HepG2 (cell line): ENCODE results near the gene PKMYT1. TPM values are rescaled to one million over a fixed set of nuclear protein-coding genes. Genes with fewer than 3 reads are reported as not detected.

Experiments
- ARNT2 ChIP-seq: sonication (generic); formaldehyde crosslinking; IDR thresholded peaks from 2 replicates; pipeline ENCODE4 v1.8.0; 2022; ENCODE audit warnings: mild to moderate bottlenecking, low read depth, missing genetic modification reagents, moderate library complexity
- IRF2 ChIP-seq: IDR thresholded peaks from 2 replicates; pipeline ENCODE4 v1.6.1; 2018; ENCODE audit warnings: missing genetic modification reagents, missing compliant biosample characterization
- JARID2 ChIP-seq: sonication (generic); formaldehyde crosslinking; IDR thresholded peaks from 2 replicates; pipeline ENCODE4 v1.8.1; 2023; ENCODE audit warnings: missing genetic modification reagents, inconsistent platforms; ENCODE audit not compliant: insufficient replicate concordance
- MXD3 ChIP-seq: IDR thresholded peaks from 2 replicates; pipeline ENCODE4 v1.6.1; 2016; ENCODE audit warnings: mild to moderate bottlenecking, missing biosample characterization, missing genetic modification reagents
- NAIF1 ChIP-seq: sonication (generic); formaldehyde crosslinking; IDR thresholded peaks from 2 replicates; pipeline ENCODE4 v1.5.0; 2020; ENCODE audit warnings: mild to moderate bottlenecking, missing genetic modification reagents, borderline replicate concordance
- POLR2AphosphoS5 ChIP-seq: IDR thresholded peaks from 2 replicates; pipeline ENCODE4 v1.6.1; 2012; ENCODE audit warnings: low read depth, low read length
- RARA ChIP-seq: IDR thresholded peaks from 2 replicates; pipeline ENCODE4 v1.6.1; 2016; ENCODE audit warnings: missing genetic modification reagents, missing compliant biosample characterization
- TAF1 ChIP-seq: sonication (generic); formaldehyde crosslinking; IDR thresholded peaks from 2 replicates; pipeline ENCODE4 v1.4.0; 2020; ENCODE audit warnings: missing genetic modification reagents
- UBTF ChIP-seq: sonication (generic); formaldehyde crosslinking; IDR thresholded peaks from 2 replicates; pipeline ENCODE4 v1.4.0; 2020; ENCODE audit warnings: mild to moderate bottlenecking, missing genetic modification reagents
- ZBTB20 ChIP-seq: sonication (generic); formaldehyde crosslinking; IDR thresholded peaks from 2 replicates; pipeline ENCODE4 v1.8.1; 2023; ENCODE audit warnings: missing genetic modification reagents, low read depth, mild to moderate bottlenecking, borderline replicate concordance
- ZBTB3 ChIP-seq: sonication (generic); formaldehyde crosslinking; IDR thresholded peaks from 2 replicates; pipeline ENCODE4 v1.4.0; 2020; ENCODE audit warnings: low read depth, mild to moderate bottlenecking, moderate library complexity, missing genetic modification reagents, borderline replicate concordance
- ZNF263 ChIP-seq: sonication (generic); formaldehyde crosslinking; IDR thresholded peaks from 2 replicates; pipeline ENCODE4 v1.4.0; 2020; ENCODE audit warnings: missing genetic modification reagents
- ZNF362 ChIP-seq: sonication (generic); formaldehyde crosslinking; IDR thresholded peaks from 2 replicates; pipeline ENCODE4 v1.4.0; 2020; ENCODE audit warnings: missing genetic modification reagents, mild to moderate bottlenecking, borderline replicate concordance
- ZNF7 ChIP-seq: IDR thresholded peaks from 2 replicates; pipeline ENCODE4 v1.6.1; 2016; ENCODE audit warnings: missing biosample characterization, missing genetic modification reagents
- ZNF772 ChIP-seq: sonication (generic); formaldehyde crosslinking; IDR thresholded peaks from 2 replicates; pipeline ENCODE4 v1.5.0; 2020; ENCODE audit warnings: mild to moderate bottlenecking, missing genetic modification reagents
- ZSCAN31 ChIP-seq: sonication (generic); formaldehyde crosslinking; IDR thresholded peaks from 2 replicates; pipeline ENCODE4 v1.5.0; 2020; ENCODE audit warnings: low read depth, mild to moderate bottlenecking, missing genetic modification reagents
- polyA plus RNA-seq, 8 experiments: library from polyadenylated mRNA; depleted of rRNA in 3 of 8; stranded (reverse) in 7 of 8; unstranded in 1 of 8; fragments of >200 nt; fragmentation: Illumina TruSeq in 4 of 8; extraction: Trizol in 4 of 8; gene quantifications; 2 replicates each; pipeline versions ENCODE4 v1.2.1 to v1.2.3, GENCODE V29; 2011 to 2016; ENCODE audit warnings: low read depth in 4 of 8, missing spikeins in 1 of 8, mixed read lengths in 1 of 8; ENCODE audit not compliant: insufficient read depth in 1 of 8
- total RNA-seq, 5 experiments: library from RNA; depleted of rRNA; stranded (reverse); fragments of >200 nt; fragmentation: Illumina TruSeq; extraction: Trizol; gene quantifications; 2 replicates each; pipeline ENCODE4 v1.2.3, GENCODE V29; 2016; ENCODE audit warnings: low read depth in 1 of 5
- TF ChIP-seq, protein P1 (sequence below): IDR thresholded peaks from 2 replicates; pipeline ENCODE4 v1.6.1; 2016; ENCODE audit warnings: low read depth, control low read depth
- TF ChIP-seq, protein P2 (sequence below): IDR thresholded peaks from 2 replicates; pipeline ENCODE4 v1.6.1; 2016; ENCODE audit warnings: mild to moderate bottlenecking
- TF ChIP-seq, protein P3 (sequence below): sonication (generic); formaldehyde crosslinking; IDR thresholded peaks from 2 replicates; pipeline ENCODE4 v1.4.0; 2020; ENCODE audit warnings: missing genetic modification reagents

Gene PKMYT1
- total and polyA plus RNA-seq, 2 of the 13 experiments (the other 11 are each of a cell fraction or from before 2014, with no cell fraction given) = 7.0 to 27.8 TPM

DNA sequence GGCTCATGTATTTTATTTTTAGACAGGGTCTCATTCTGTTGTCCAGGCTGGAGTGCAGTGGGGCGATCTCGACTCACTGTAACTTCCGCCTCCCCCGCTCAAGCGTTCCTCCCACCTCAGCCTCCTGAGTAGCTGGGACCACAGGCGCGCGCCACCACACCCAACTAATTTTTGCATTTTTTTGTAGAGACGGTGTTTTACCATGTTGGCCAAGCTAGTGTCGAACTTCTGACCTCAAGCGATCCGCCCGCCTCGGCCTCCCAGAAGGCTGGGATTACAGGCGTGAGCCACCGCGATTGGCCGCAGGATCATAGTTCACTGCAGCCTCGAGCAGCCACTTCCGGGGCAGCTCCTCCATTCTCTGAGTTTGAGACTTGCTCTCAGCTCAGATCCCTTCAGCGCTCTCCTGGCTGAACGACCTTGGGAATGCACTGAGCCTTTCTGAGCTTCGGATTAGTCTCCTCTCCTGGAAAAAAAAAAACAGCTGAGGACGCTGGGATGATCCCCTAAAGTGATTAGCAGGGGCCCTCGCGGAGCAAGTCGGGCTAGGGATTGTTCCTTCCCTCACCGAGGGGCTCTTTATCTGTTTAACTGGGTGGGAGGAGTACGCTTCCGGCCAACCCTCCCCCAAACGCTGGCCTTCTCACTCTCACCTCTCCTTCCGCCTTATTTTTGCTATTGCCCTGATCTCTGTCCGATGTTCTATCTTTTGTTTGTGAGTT lies 1.1 kb upstream of the PKMYT1 start (continued):
- TF ChIP-seq, protein P1, sequence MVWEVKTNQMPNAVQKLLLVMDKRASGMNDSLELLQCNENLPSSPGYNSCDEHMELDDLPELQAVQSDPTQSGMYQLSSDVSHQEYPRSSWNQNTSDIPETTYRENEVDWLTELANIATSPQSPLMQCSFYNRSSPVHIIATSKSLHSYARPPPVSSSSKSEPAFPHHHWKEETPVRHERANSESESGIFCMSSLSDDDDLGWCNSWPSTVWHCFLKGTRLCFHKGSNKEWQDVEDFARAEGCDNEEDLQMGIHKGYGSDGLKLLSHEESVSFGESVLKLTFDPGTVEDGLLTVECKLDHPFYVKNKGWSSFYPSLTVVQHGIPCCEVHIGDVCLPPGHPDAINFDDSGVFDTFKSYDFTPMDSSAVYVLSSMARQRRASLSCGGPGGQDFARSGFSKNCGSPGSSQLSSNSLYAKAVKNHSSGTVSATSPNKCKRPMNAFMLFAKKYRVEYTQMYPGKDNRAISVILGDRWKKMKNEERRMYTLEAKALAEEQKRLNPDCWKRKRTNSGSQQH (CRISPR knock-in tag) = peak; percentile 72; the same call in 1 of the 2 replicates
- peak; percentile 25; the same call in 1 of the 2 replicates for TF ChIP-seq ZSCAN31
- TF ChIP-seq RARA (CRISPR knock-in tag) = peak; percentile 39
- 0 out of 2 replicates have a peak, but pooled peaks have one; percentile 24 for TF ChIP-seq ZNF772 (CRISPR knock-in tag)
- TF ChIP-seq TAF1 = peak; percentile 60
- TF ChIP-seq UBTF (CRISPR knock-in tag) = peak; percentile 54; the same call in 1 of the 2 replicates
- peak; percentile 35; the same call in 1 of the 2 replicates for TF ChIP-seq IRF2 (CRISPR knock-in tag)
- peak; percentile 52; the same call in 1 of the 2 replicates for TF ChIP-seq ZBTB3 (CRISPR knock-in tag)
- TF ChIP-seq, protein P2, sequence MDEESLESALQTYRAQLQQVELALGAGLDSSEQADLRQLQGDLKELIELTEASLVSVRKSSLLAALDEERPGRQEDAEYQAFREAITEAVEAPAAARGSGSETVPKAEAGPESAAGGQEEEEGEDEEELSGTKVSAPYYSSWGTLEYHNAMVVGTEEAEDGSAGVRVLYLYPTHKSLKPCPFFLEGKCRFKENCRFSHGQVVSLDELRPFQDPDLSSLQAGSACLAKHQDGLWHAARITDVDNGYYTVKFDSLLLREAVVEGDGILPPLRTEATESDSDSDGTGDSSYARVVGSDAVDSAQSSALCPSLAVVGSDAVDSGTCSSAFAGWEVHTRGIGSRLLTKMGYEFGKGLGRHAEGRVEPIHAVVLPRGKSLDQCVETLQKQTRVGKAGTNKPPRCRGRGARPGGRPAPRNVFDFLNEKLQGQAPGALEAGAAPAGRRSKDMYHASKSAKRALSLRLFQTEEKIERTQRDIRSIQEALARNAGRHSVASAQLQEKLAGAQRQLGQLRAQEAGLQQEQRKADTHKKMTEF (CRISPR knock-in tag) = peak; percentile 57; the same call in 1 of the 2 replicates
- peak; percentile 73 for TF ChIP-seq POLR2AphosphoS5
- 0 out of 2 replicates have a peak, but pooled peaks have one; percentile 21 for TF ChIP-seq NAIF1 (CRISPR knock-in tag)
- peak; percentile 78; the same call in 1 of the 2 replicates for TF ChIP-seq ZBTB20
- TF ChIP-seq, protein P3, sequence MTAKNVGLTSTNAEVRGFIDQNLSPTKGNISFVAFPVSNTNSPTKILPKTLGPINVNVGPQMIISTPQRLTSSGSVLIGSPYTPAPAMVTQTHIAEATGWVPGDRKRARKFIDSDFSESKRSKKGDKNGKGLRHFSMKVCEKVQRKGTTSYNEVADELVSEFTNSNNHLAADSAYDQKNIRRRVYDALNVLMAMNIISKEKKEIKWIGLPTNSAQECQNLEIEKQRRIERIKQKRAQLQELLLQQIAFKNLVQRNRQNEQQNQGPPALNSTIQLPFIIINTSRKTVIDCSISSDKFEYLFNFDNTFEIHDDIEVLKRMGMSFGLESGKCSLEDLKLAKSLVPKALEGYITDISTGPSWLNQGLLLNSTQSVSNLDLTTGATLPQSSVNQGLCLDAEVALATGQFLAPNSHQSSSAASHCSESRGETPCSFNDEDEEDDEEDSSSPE (CRISPR knock-in tag) = peak; percentile 70
- TF ChIP-seq ZNF263 (CRISPR knock-in tag) = peak; percentile 65; the same call in 1 of the 2 replicates
- peak; percentile 55; the same call in 1 of the 2 replicates for TF ChIP-seq MXD3 (CRISPR knock-in tag)
- TF ChIP-seq ARNT2 (CRISPR knock-in tag) = 0 out of 2 replicates have a peak, but pooled peaks have one; percentile 19
- TF ChIP-seq JARID2 (CRISPR knock-in tag) = peak; percentile 65
- TF ChIP-seq ZNF7 (CRISPR knock-in tag) = 0 out of 2 replicates have a peak, but pooled peaks have one; percentile 37
- TF ChIP-seq ZNF362 (CRISPR knock-in tag) = no peak; the same call in 1 of the 2 replicates
